Right lobe of liver (tissue), 6 donors: Measurements from ENCODE around the gene ERGIC1. TPM values are rescaled to one million over a fixed set of nuclear protein-coding genes. Genes with fewer than 3 reads are reported as not detected.

Experiments used
- ATAC-seq, 4 donors: fragments of 200-7000 bp; cut with Tn5 transposase; one replicate each; pipeline ENCODE4 v1.9.1; 2020; ENCODE audit warnings: mild to moderate bottlenecking in 4 of 4, moderate library complexity in 4 of 4
- DNase-seq, 3 donors: peaks; one replicate each; pipeline ENCODE4 v3.0.0-alpha.2; 2020
- H3K27ac ChIP-seq, 3 donors: fragments of 200-600 bp; one replicate each; pipeline ENCODE4 v1.8.0; 2022
- H3K27me3 ChIP-seq, 2 donors: fragments of 200-600 bp; one replicate each; pipeline ENCODE4 v1.8.0; 2022
- H3K36me3 ChIP-seq, 4 donors: fragments of 200-600 bp; sonication (generic) in 1 of 4; one replicate each; pipeline versions ENCODE4 v1.5.1 to v1.8.0; 2017 to 2022; ENCODE audit warnings: control low read depth in 1 of 4
- H3K4me1 ChIP-seq, 4 donors: fragments of 200-600 bp; sonication (generic) in 1 of 4; one replicate each; pipeline versions ENCODE4 v1.5.1 to v1.8.0; 2017 to 2022; ENCODE audit warnings: control low read depth in 1 of 4
- H3K4me3 ChIP-seq, 3 donors: fragments of 200-600 bp; one replicate each; pipeline ENCODE4 v1.8.0; 2022
- H3K9me3 ChIP-seq, 4 donors: fragments of 200-600 bp; sonication (generic) in 1 of 4; one replicate each; pipeline versions ENCODE4 v1.5.1 to v1.8.0; 2017 to 2022; ENCODE audit warnings: control low read depth in 1 of 4
- POLR2A ChIP-seq: fragments of 450-650 bp; IDR thresholded peaks from one replicate; pipeline ENCODE4 v1.6.1; 2017; ENCODE audit warnings: antibody characterized with exemption, mild to moderate bottlenecking
- WGBS: methylation state at CpG from one replicate; pipeline ENCODE4 v1.1.6; 2018; ENCODE audit warnings: low coverage, low lambda C conversion rate; ENCODE audit not compliant: insufficient coverage; ENCODE audit errors: missing lambda C conversion rate; 5-methylcytosine and 5-hydroxymethylcytosine counted together
- intact Hi-C, 2 donors: fragments of 100-400 bp; cut with DNase I; formaldehyde crosslinking; loops; one replicate each; pipeline versions ENCODE4 v1.11.2 to v1.14.1; 2022
- total RNA-seq, 6 experiments: library from RNA; depleted of rRNA in 2 of 6; stranded (reverse); fragments of >200 nt in 2 of 6; fragmentation: NEBNext Ultra II Directional in 3 of 6; extraction: Animal tissue kit (Norgen Biotek cat#: 25700) in 3 of 6; gene quantifications; one replicate each; pipeline versions ENCODE4 v1.1.0 to v1.2.4, GENCODE V29; 2016 to 2023
- TF ChIP-seq, protein P1 (sequence below), 4 donors: fragments of 200-600 bp in 3 of 4; fragments of 450-650 bp in 1 of 4; IDR thresholded peaks; one replicate each; pipeline versions ENCODE4 v1.5.1 to v1.8.0; 2016 to 2022; ENCODE audit warnings: antibody characterized with exemption in 4 of 4, mild to moderate bottlenecking in 2 of 4
- donor health status: DM: no; HTN: yes; CAD: no.
- donor health status: DM: no; HTN: no; CAD: no.
- donor health status: DM: no; HTN: no; CAD: no.
- donor health status: DM: no; HTN: yes; CAD: no.
- donor health status: DM: no; HTN: yes; CAD: no.

The ERGIC1 gene
- total RNA-seq, 6 experiments from 2014 or later: 103 to 264 (median 154) TPM

DNA sequence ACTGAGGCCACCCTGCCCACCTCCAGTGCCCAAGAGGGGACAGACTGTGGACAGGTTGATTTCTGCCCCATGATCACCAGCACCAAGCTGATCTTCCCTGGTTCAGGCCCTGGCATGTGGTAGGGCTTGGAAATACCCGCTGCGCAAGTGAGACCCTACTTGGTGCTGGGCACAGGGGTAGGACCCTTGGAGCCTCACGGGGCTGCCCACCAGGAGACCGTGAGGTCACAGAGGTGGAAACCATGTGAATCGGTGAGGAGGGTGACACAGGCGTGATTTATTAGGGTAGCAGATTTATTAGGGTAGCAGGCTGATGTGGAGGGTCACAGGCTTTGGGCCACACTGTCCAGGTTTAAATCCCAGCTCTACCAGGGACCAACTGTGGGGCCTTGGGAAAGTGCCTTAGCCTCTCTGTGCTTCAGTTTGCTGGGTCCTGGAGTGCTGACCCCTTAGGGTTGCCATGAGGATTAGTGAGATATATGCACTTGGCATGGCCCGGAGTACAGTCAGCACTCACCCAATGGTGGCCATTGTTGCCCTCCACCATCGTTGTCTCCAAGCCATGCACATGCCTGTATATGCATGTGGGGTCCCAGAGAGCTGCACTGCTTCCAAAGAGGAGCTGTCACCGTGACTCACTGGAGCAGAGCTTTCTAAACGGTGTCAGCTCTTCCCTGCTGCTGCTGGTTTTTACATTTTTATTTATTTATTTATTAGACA, 42.2 kb upstream of the ERGIC1 start:
- peak in 1 of 3 donors; percentile 46 for DNase-seq
- intact Hi-C loops: no loop called here
- no peak for ATAC-seq
- TF ChIP-seq, protein P1, sequence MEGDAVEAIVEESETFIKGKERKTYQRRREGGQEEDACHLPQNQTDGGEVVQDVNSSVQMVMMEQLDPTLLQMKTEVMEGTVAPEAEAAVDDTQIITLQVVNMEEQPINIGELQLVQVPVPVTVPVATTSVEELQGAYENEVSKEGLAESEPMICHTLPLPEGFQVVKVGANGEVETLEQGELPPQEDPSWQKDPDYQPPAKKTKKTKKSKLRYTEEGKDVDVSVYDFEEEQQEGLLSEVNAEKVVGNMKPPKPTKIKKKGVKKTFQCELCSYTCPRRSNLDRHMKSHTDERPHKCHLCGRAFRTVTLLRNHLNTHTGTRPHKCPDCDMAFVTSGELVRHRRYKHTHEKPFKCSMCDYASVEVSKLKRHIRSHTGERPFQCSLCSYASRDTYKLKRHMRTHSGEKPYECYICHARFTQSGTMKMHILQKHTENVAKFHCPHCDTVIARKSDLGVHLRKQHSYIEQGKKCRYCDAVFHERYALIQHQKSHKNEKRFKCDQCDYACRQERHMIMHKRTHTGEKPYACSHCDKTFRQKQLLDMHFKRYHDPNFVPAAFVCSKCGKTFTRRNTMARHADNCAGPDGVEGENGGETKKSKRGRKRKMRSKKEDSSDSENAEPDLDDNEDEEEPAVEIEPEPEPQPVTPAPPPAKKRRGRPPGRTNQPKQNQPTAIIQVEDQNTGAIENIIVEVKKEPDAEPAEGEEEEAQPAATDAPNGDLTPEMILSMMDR (IDR thresholded peaks at IDR 0.05): no peak
- no peak for TF ChIP-seq POLR2A
- Histone ChIP-seq H3K4me3 (no peak overlapping the region), H3K9me3 (no peaks in the 10 kb centered on the region), H3K36me3 (no peaks in the 10 kb centered on the region), H3K27ac (no peak overlapping the region), H3K4me1 (peaks cover 0 to 35% (median 6%) of the 10 kb centered on the region in 4 donors), H3K27me3 (no peaks in the 10 kb centered on the region)
- WGBS: 94% methylated on average over 6 of the region's 10 CpGs

DNA sequence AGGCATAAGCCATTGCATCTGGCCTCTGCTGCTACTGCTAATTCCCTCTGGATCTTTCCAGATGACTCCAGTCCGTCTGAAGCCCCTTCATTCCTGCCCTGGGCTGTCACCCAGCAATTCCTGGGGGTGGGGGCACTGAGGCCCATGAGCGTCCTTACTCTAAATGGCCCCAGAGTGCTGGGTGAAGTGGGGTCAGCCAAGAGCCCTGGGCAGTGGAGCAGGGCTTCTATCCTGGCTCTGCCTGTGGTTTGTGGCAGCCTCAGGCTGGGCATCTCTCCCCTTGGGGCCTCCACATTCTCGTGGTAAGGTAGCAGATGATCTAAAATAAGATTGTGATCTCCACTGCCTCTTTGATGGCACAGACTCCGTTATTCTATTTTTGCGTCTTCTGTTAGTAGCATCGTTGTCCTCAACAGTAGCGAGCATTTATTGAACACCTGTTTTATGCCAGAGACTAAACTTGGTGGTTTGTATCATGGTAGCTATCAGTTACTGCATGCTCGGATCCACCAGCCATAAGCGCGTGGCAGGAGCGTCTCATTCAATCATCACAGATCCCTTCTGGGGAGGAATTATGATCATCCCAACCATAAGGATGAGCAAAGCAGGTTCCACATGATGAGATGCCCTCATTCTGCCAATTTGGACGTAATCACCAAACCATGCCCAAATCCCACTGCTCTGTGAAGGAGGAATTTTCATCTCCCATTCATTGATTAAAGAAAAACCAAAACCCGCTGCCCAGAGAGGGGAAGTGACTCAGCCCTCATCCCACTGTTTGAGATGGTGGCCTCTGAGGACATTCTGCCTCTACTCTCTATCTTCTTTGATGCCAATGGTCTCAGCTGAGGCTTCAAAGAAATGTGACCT, 41.1 kb upstream of the ERGIC1 start:
- TF ChIP-seq POLR2A: no peak
- TF ChIP-seq, protein P1 (IDR thresholded peaks at IDR 0.05): no peak
- peak overlapping the region in 1 of 3 donors; percentile 63 for H3K27ac ChIP-seq
- no peaks in the 10 kb centered on the region for H3K36me3 ChIP-seq
- ATAC-seq: no peak
- no peak overlapping the region for H3K4me3 ChIP-seq
- DNase-seq: peak in 1 of 3 donors; percentile 53
- intact Hi-C loops: no loop called here
- WGBS: 91% methylated on average over 11 of the region's 13 CpGs
- H3K4me1 ChIP-seq: peaks cover 0 to 33% (median 9%) of the 10 kb centered on the region in 4 donors
- no peaks in the 10 kb centered on the region for H3K9me3 ChIP-seq
- H3K27me3 ChIP-seq: no peaks in the 10 kb centered on the region

DNA sequence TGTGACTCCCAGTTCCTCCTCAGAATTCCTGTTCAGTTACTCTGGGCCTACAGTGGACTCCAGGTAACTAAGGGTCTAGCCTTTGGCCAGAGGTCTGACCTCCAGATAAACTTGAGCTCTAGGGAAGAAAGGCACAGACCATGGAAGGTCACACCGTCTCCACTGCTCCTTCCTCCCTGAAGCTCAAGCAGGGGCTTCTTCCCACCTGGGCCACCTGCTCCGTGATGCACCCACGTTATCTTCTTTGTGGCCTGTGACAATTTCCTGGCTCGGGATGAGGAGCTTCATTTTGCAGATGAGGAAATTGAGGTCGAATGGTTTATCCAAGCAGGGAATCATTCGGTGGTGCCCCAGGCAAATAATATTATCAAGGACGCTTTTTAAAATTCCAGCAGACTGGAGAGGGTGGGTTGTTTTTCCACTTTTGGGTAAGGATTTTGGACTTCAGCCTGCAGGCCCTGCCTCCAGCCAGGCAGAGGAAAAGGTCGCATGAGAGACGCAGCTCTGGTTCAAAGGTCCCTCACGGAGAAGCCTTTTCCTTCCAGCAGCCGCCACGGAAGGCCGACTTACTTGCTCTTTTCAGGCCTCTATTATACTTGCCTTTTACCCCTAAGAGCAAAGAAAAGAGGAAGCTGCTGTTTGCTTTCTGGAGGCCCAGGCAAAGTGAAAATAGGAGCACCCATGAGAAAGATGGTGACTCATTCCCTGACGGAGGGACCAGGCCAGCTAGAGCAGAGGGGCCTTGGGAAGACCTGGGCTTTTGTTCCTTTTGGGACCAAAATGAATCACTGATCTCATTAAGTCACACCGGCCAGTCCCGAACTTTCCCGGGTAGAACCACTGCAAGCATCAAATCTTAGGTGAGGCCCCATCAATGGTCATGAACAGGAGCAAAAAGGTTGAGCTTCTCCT, 40.2 kb upstream of the ERGIC1 start:
- peak overlapping the region; percentile 2 to 63 (median 39) for H3K27ac ChIP-seq
- no peak overlapping the region for H3K4me3 ChIP-seq
- H3K27me3 ChIP-seq: no peaks in the 10 kb centered on the region
- intact Hi-C loops: no loop called here
- no peaks in the 10 kb centered on the region for H3K36me3 ChIP-seq
- TF ChIP-seq POLR2A: no peak
- TF ChIP-seq, protein P1 (IDR thresholded peaks at IDR 0.05): no peak
- peak; percentile 18 to 35 (median 25) for ATAC-seq
- DNase-seq: peak in 2 of 3 donors; percentile 67 to 70
- 44% methylated on average over 15 of the region's 17 CpGs for WGBS
- H3K9me3 ChIP-seq: no peaks in the 10 kb centered on the region
- peaks cover 0 to 30% (median 10%) of the 10 kb centered on the region in 4 donors for H3K4me1 ChIP-seq

DNA sequence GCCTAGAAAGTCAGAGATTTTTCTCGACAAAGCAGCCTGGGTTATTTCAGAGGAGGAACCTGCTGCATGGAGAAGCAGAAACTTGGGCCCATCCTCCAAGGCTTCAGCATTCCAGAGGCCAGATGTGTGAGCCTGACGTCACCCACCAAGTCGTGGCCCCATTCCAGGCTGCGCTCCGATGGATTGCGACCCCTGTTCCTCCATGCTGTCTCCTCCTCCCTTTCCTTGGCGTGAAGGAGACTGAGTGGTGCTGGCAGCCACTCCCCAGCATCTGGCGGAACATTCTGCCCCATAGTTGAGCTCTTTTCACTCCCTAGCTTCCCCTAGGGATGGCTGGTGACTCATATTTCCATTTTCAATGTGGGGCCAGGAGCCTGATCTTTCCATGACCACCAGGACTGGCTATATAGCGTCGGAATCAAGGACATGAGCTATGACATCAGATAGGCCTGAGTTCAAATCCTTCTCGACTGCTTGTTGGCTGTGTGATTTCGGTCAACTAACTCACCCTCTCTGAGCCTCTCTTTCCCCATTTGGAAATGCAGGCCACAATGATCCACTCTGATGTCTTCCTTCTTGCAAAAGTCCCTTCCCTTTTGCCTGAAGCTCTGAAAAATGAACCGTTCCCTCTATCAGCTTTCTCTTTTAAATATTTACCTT, 38.6 kb upstream of the ERGIC1 start:
- TF ChIP-seq, protein P1 (IDR thresholded peaks at IDR 0.05): no peak
- TF ChIP-seq POLR2A: no peak
- no peaks in the 10 kb centered on the region for H3K27me3 ChIP-seq
- H3K36me3 ChIP-seq: no peaks in the 10 kb centered on the region
- no peak overlapping the region for H3K4me3 ChIP-seq
- peak in 2 of 4 donors; percentile 7 to 30 for ATAC-seq
- no peaks in the 10 kb centered on the region for H3K9me3 ChIP-seq
- peaks cover 0 to 20% (median 5%) of the 10 kb centered on the region in 4 donors for H3K4me1 ChIP-seq
- H3K27ac ChIP-seq: peak overlapping the region in 2 of 3 donors; percentile 21 to 39
- intact Hi-C loops: no loop called here
- peak in 2 of 3 donors; percentile 62 to 66 for DNase-seq
- WGBS: 53% methylated on average over 6 of the region's 13 CpGs
